Smooth muscle cell (in vitro differentiated cells): ENCODE results near the gene CFAP251. TPM values are rescaled to one million over a fixed set of nuclear protein-coding genes. Genes with fewer than 3 reads are reported as not detected.

Experiments
- DNase-seq: peaks from one replicate; lab custom pipeline; 2025; ENCODE audit not compliant: unreplicated experiment; lab: John Stamatoyannopoulos, UW
- H2AFZ ChIP-seq: fragments of 200-600 bp; sonication (generic); 2 replicates; pipeline ENCODE4 v1.6.0; 2016; ENCODE audit warnings: antibody characterized with exemption, low read depth, mild to moderate bottlenecking
- H3F3A ChIP-seq: fragments of 200-600 bp; sonication (generic); 2 replicates; pipeline ENCODE4 v1.6.0; 2017; ENCODE audit warnings: antibody characterized with exemption, low read depth
- H3K27ac ChIP-seq: fragments of 200-600 bp; sonication (generic); 2 replicates; pipeline ENCODE4 v1.5.1; 2016; ENCODE audit warnings: low read depth, mild to moderate bottlenecking
- H3K27me3 ChIP-seq: fragments of 200-600 bp; sonication (generic); 2 replicates; pipeline ENCODE4 v1.6.1; 2016; ENCODE audit warnings: low read depth, mild to moderate bottlenecking
- H3K36me3 ChIP-seq: fragments of 200-600 bp; sonication (generic); 2 replicates; pipeline ENCODE4 v1.5.1; 2016; ENCODE audit warnings: low read depth
- H3K4me1 ChIP-seq: fragments of 200-600 bp; sonication (generic); 2 replicates; pipeline ENCODE4 v1.5.1; 2016; ENCODE audit warnings: low read depth
- H3K4me2 ChIP-seq: fragments of 200-600 bp; sonication (generic); 2 replicates; pipeline ENCODE4 v1.6.0; 2016; ENCODE audit warnings: mild to moderate bottlenecking
- H3K4me3 ChIP-seq: fragments of 200-600 bp; sonication (generic); 2 replicates; pipeline ENCODE4 v1.5.1; 2016; ENCODE audit warnings: mild to moderate bottlenecking
- H3K79me2 ChIP-seq: fragments of 200-600 bp; sonication (generic); 2 replicates; pipeline ENCODE4 v1.6.0; 2016; ENCODE audit warnings: low read depth, mild to moderate bottlenecking
- H3K9ac ChIP-seq: fragments of 200-600 bp; sonication (generic); 2 replicates; pipeline ENCODE4 v1.6.0; 2016; ENCODE audit warnings: low read depth
- H3K9me3 ChIP-seq: fragments of 200-600 bp; sonication (generic); replicated peaks from 2 replicates; pipeline ENCODE4 v1.5.1; 2016; ENCODE audit warnings: low read depth
- H4K20me1 ChIP-seq: fragments of 200-600 bp; sonication (generic); 2 replicates; pipeline ENCODE4 v1.6.0; 2016; ENCODE audit warnings: low read depth
- CTCF ChIP-seq: fragments of 200-600 bp; sonication (generic); IDR thresholded peaks from 2 replicates; pipeline ENCODE4 v1.5.1; 2017; ENCODE audit warnings: borderline replicate concordance, mild to moderate bottlenecking, antibody characterized with exemption; ENCODE audit not compliant: insufficient read depth, poor library complexity, severe bottlenecking
- WGBS: methylation state at CpG from one replicate; pipeline ENCODE4 v1.1.7; 2016; ENCODE audit warnings: low lambda C conversion rate; 5-methylcytosine and 5-hydroxymethylcytosine counted together
- polyA plus RNA-seq: library from polyadenylated mRNA; unstranded; fragments of >200 nt; fragmentation: Nextera tagmentation; extraction: Ambion mirVana; gene quantifications from 2 replicates; pipeline ENCODE4 v1.2.1, GENCODE V29; 2016
- total RNA-seq: library from RNA; depleted of rRNA; stranded (reverse); fragments of >200 nt; gene quantifications from 2 replicates; pipeline ENCODE4 v1.2.3, GENCODE V29; 2014

Gene CFAP251
- total and polyA plus RNA-seq, 2 experiments from 2014 or later, result 1.2 to 5.0 TPM

- peak overlapping the region; percentile 26 for H3K27ac ChIP-seq
- no peak for DNase-seq
These were observed 15.9 kb downstream of the CFAP251 start for GRCh38 chr12:121934309-121934664.

GRCh38 chr12:121937654-121938053 lies 19.3 kb downstream of the CFAP251 start:
- H3K27ac ChIP-seq, result no peak overlapping the region
- no peak for TF ChIP-seq CTCF
- H3K4me1 ChIP-seq, result peaks cover 9% of the 10 kb centered on the region
- H3F3A ChIP-seq, result no peaks in the 10 kb centered on the region
- no peak overlapping the region for H3K4me2 ChIP-seq
- H3K9me3 ChIP-seq, result no peaks in the 10 kb centered on the region
- H3K79me2 ChIP-seq, result no peaks in the 10 kb centered on the region
- no peak overlapping the region for H3K9ac ChIP-seq
- H3K27me3 ChIP-seq, result no peaks in the 10 kb centered on the region
- no peaks in the 10 kb centered on the region for H4K20me1 ChIP-seq
- H3K36me3 ChIP-seq, result no peaks in the 10 kb centered on the region
- H2AFZ ChIP-seq, result no peak overlapping the region
- DNase-seq, result no peak
- H3K4me3 ChIP-seq, result no peak overlapping the region
- WGBS, result over 99% methylated on average over 7 of the region's 7 CpGs

More at GRCh38 chr12:121934309-121934664, 15.9 kb downstream of the CFAP251 start:
- Histone ChIP-seq H3K36me3 (no peaks in the 10 kb centered on the region), H3K9me3 (no peaks in the 10 kb centered on the region), H3F3A (no peaks in the 10 kb centered on the region), H3K4me1 (peaks cover 9% of the 10 kb centered on the region), H3K4me3 (no peak overlapping the region), H3K4me2 (peak overlapping the region; percentile 44), H3K9ac (no peak overlapping the region), H4K20me1 (no peaks in the 10 kb centered on the region), H3K79me2 (no peaks in the 10 kb centered on the region), H2AFZ (no peak overlapping the region), H3K27me3 (no peaks in the 10 kb centered on the region)
- 86% methylated on average over 2 of the region's 2 CpGs for WGBS
- no peak for TF ChIP-seq CTCF

- TF ChIP-seq CTCF, result no peak
These were observed 20.8 kb downstream of the CFAP251 start for GRCh38 chr12:121939186-121939585.

DNA sequence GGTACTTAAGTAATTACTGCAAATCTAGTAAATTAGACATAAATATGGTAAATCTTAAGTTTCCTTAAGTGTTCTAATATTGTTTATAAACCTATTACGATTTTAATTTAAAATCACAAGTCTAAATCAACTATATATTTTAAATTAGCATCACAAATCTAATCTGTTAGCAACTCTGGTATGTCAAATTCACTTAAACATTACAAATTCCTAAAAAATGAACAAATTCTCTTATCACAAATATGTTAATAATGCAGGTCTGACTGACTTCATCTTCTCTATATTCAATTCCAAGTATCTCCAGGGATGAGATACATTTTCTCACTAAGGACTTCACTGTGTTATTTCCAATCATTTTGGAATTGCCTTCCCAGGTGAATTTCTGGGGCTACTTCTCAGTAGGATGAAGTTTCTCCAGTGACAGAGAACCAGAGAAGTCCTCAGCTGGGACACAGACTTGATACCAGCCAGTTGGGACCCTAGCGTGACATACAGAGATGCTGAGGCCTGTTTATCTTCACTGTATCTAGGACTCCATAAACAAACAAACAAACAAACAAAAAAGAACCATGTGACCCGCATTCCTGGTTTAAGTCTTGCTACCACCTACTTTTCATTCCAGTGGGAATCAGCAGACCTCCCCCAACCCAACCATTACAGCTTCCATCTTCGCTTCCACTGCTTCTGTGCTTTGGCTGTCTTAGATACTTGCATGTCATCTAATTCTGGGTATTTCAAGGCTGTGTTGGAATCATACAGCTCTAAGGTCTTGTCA lies 21.8 kb downstream of the CFAP251 start:
- H3K9ac ChIP-seq, result no peak overlapping the region
- no peaks in the 10 kb centered on the region for H3K79me2 ChIP-seq
- no peaks in the 10 kb centered on the region for H3K27me3 ChIP-seq
- WGBS, result 90% methylated on average over 4 of the region's 4 CpGs
- no peaks in the 10 kb centered on the region for H3K9me3 ChIP-seq
- H4K20me1 ChIP-seq, result no peaks in the 10 kb centered on the region
- no peak overlapping the region for H3K4me2 ChIP-seq
- H3K27ac ChIP-seq, result no peak overlapping the region
- no peaks in the 10 kb centered on the region for H3K36me3 ChIP-seq
- H3K4me1 ChIP-seq, result no peaks in the 10 kb centered on the region
- no peak for DNase-seq
- no peak overlapping the region for H2AFZ ChIP-seq
- no peak for TF ChIP-seq CTCF
- H3K4me3 ChIP-seq, result no peak overlapping the region
- H3F3A ChIP-seq, result no peaks in the 10 kb centered on the region

More at GRCh38 chr12:121939186-121939585, 20.8 kb downstream of the CFAP251 start:
- H3K4me2 ChIP-seq, result no peak overlapping the region
- no peak overlapping the region for H2AFZ ChIP-seq
- H4K20me1 ChIP-seq, result no peaks in the 10 kb centered on the region
- no peak for DNase-seq
- no peak overlapping the region for H3K4me3 ChIP-seq
- H3K9ac ChIP-seq, result no peak overlapping the region
- no peaks in the 10 kb centered on the region for H3K4me1 ChIP-seq
- H3K36me3 ChIP-seq, result no peaks in the 10 kb centered on the region
- no peaks in the 10 kb centered on the region for H3K9me3 ChIP-seq
- no peaks in the 10 kb centered on the region for H3K27me3 ChIP-seq
- H3K27ac ChIP-seq, result no peak overlapping the region
- H3K79me2 ChIP-seq, result no peaks in the 10 kb centered on the region
- 76% methylated on average over 7 of the region's 7 CpGs for WGBS
- no peaks in the 10 kb centered on the region for H3F3A ChIP-seq
